K562 (cell line): ENCODE measurements around the gene VRK3. TPM values are rescaled to one million over a fixed set of nuclear protein-coding genes. Genes with fewer than 3 reads are reported as not detected.
A peak's percentile ranks its signal among the peaks of the same experiment; 100 is the strongest.

ENCODE experiments used
- ATAC-seq: fragments of 200-7000 bp; cut with Tn5 transposase; 3 replicates; pipeline ENCODE4 v1.9.1; 2020; ENCODE audit warnings: moderate library complexity
- BruUV-seq: library from RNA; stranded (reverse); fragments of 400-500 nt; replicated peaks from 2 replicates; lab custom pipeline; 2021; lab: Mats Ljungman, UMichigan
- CTCF ChIA-PET: fragments of 300-600 bp; formaldehyde crosslinking; extraction: SDS; loops from one replicate; lab custom pipeline; 2021; ENCODE audit warnings: low intra/inter-chr PET ratio; lab: Yijun Ruan, JAX
- POLR2A ChIA-PET: fragments of 300-600, 350-650 bp; sonication (Branson Sonifier 250); formaldehyde crosslinking; extraction: SDS; loops from one replicate; lab custom pipeline; 2021; ENCODE audit warnings: antibody characterized with exemption, inconsistent platforms; lab: Yijun Ruan, JAX
- DNase-seq, 4 experiments: peaks; one replicate each; pipeline versions ENCODE4 v3.0.0 to v3.0.0-alpha.2; 2011 to 2018; ENCODE audit warnings: low spot score in 3 of 4, mixed read lengths in 3 of 4; ENCODE audit errors: extremely low read depth in 1 of 4
- FAIRE-seq: peaks from 2 replicates; lab custom pipeline; 2011; peaks lifted over from hg19 to GRCh38; lab: Jason Lieb, UNC
- H2AFZ ChIP-seq: 2 replicates; pipeline ENCODE4 v1.6.0; 2011; ENCODE audit warnings: low read depth, low read length, control low read depth, inconsistent platforms
- H3K27ac ChIP-seq: fragments of 200-600 bp; 3 replicates; pipeline ENCODE4 v1.8.0; 2011; ENCODE audit warnings: low read depth, mild to moderate bottlenecking, control low read depth, inconsistent platforms, low read length, moderate library complexity, mixed read lengths; ENCODE audit errors: extremely low read depth
- H3K27me3 ChIP-seq, 2 experiments: fragments of 300-600 bp in 1 of 2; 2 replicates in 1 of 2; 3 replicates in 1 of 2; pipeline versions ENCODE4 v1.6.0 to v1.8.0; 2011; ENCODE audit warnings: inconsistent platforms in 2 of 2, low read length in 2 of 2, mild to moderate bottlenecking in 1 of 2, mixed read lengths in 1 of 2, moderate library complexity in 1 of 2; ENCODE audit not compliant: control insufficient read depth in 2 of 2, insufficient read depth in 2 of 2
- H3K36me3 ChIP-seq: fragments of 300-600 bp; 3 replicates; pipeline ENCODE4 v1.8.0; 2011; ENCODE audit warnings: mild to moderate bottlenecking, low read length, inconsistent platforms; ENCODE audit not compliant: control insufficient read depth, insufficient read depth
- H3K4me1 ChIP-seq, 2 experiments: fragments of 200-600 bp in 1 of 2; replicated peaks in 1 of 2; 2 replicates in 1 of 2; 3 replicates in 1 of 2; pipeline versions ENCODE4 v1.5.1 to v1.8.0; 2011; ENCODE audit warnings: inconsistent platforms in 2 of 2, low read length in 2 of 2, mild to moderate bottlenecking in 1 of 2, mixed read lengths in 1 of 2, moderate library complexity in 1 of 2; ENCODE audit not compliant: control insufficient read depth in 2 of 2, insufficient read depth in 2 of 2
- H3K4me2 ChIP-seq: 2 replicates; pipeline ENCODE4 v1.6.1; 2011; ENCODE audit warnings: low read length, control low read depth, inconsistent platforms, mixed read lengths; ENCODE audit not compliant: insufficient read depth
- H3K4me3 ChIP-seq: fragments of 200-600 bp; sonication (generic), shearing (Covaris generic); 2 replicates; pipeline ENCODE4 v1.5.1; 2016; ENCODE audit warnings: control low read depth, inconsistent platforms
- H3K79me2 ChIP-seq: fragments of 200-600 bp; 3 replicates; pipeline ENCODE4 v1.8.0; 2011; ENCODE audit warnings: low read length, inconsistent platforms; ENCODE audit not compliant: control insufficient read depth, insufficient read depth
- H3K9ac ChIP-seq, 2 experiments: 2 replicates each; pipeline versions ENCODE4 v1.6.0 to v1.6.1; 2011; ENCODE audit warnings: low read depth in 2 of 2, low read length in 2 of 2, control low read depth in 1 of 2, inconsistent platforms in 1 of 2, mild to moderate bottlenecking in 1 of 2, mixed read lengths in 1 of 2; ENCODE audit not compliant: insufficient read depth in 1 of 2
- H3K9me1 ChIP-seq: one replicate; pipeline ENCODE4 v1.6.0; 2011; ENCODE audit warnings: inconsistent platforms, mild to moderate bottlenecking, low read length, moderate library complexity; ENCODE audit not compliant: control insufficient read depth, insufficient read depth
- H3K9me3 ChIP-seq: replicated peaks from 2 replicates; pipeline ENCODE4 v1.5.1; 2011; ENCODE audit warnings: low read depth, low read length, inconsistent platforms; ENCODE audit not compliant: control insufficient read depth, insufficient read depth
- H4K20me1 ChIP-seq: replicated peaks from 2 replicates; pipeline ENCODE4 v1.6.1; 2011; ENCODE audit warnings: low read length, inconsistent platforms, mixed read lengths; ENCODE audit not compliant: control insufficient read depth, insufficient read depth
- ADNP ChIP-seq: fragments of 200-800 bp; sonication (Bioruptor generic); IDR thresholded peaks from 2 replicates; pipeline ENCODE4 v1.6.1; 2016; ENCODE audit warnings: missing genetic modification characterization, missing compliant biosample characterization
- BCOR ChIP-seq: fragments of 450-650 bp; IDR thresholded peaks from 2 replicates; pipeline ENCODE4 v1.6.1; 2016
- CC2D1A ChIP-seq: fragments of 450-650 bp; IDR thresholded peaks from 2 replicates; pipeline ENCODE4 v1.6.1; 2017; ENCODE audit warnings: mild to moderate bottlenecking
- KDM4B ChIP-seq, 2 experiments: fragments of 450-650 bp in 1 of 2; sonication (generic) in 1 of 2; IDR thresholded peaks; 2 replicates each; pipeline ENCODE4 v1.6.1; 2016 to 2017; ENCODE audit warnings: borderline replicate concordance in 2 of 2, antibody characterized with exemption in 1 of 2, low read depth in 1 of 2, mild to moderate bottlenecking in 1 of 2
- POLR2G ChIP-seq: fragments of 200-400 bp; formaldehyde crosslinking; IDR thresholded peaks from 2 replicates; pipeline ENCODE4 v1.6.1; 2017; ENCODE audit warnings: low read depth, mild to moderate bottlenecking, antibody characterized with exemption, low read length, moderate library complexity
- SIRT6 ChIP-seq: IDR thresholded peaks from one replicate; pipeline ENCODE4 v1.6.1; 2012; ENCODE audit warnings: low read depth, mild to moderate bottlenecking, control low read depth, inconsistent platforms, low read length, moderate library complexity
- ZNF384 ChIP-seq: IDR thresholded peaks from 2 replicates; pipeline ENCODE4 v1.6.1; 2012; ENCODE audit warnings: low read depth, low read length, improper control_type of control experiment
- WGBS: fragments of 100-300 bp; shearing (Covaris generic); methylation state at CpG from one replicate; pipeline ENCODE4 v1.1.6; 2016; ENCODE audit warnings: low coverage, mixed read lengths; ENCODE audit not compliant: insufficient coverage; ENCODE audit errors: missing lambda C conversion rate; 5-methylcytosine and 5-hydroxymethylcytosine counted together
- in situ Hi-C: fragments of 300-500 bp; cut with MboI; formaldehyde crosslinking; loops from 4 replicates; pipeline ENCODE4 v1.15.0; 2018; ENCODE audit warnings: inconsistent platforms, mixed read lengths
- intact Hi-C: fragments of 100-400 bp; cut with micrococcal nuclease; formaldehyde crosslinking; loops from 2 replicates; pipeline ENCODE4 v1.14.2; 2022
- polyA plus RNA-seq, 8 experiments: library from polyadenylated mRNA; depleted of rRNA in 4 of 8; stranded (reverse) in 5 of 8; unstranded in 3 of 8; fragments of >200 nt; fragmentation: Nextera tagmentation in 2 of 8; fragmentation: Illumina TruSeq in 1 of 8; extraction: Ambion mirVana in 2 of 8; extraction: Trizol in 1 of 8; gene quantifications; 2 replicates each; pipeline versions ENCODE4 v1.2.1 to v1.2.3, GENCODE V29; 2011 to 2014; ENCODE audit warnings: inconsistent platforms in 1 of 8, missing spikeins in 1 of 8
- total RNA-seq, 7 experiments: library from RNA; depleted of rRNA in 6 of 7; stranded (reverse); fragments of >200 nt in 6 of 7; fragmentation: Illumina TruSeq in 2 of 7; extraction: Trizol in 2 of 7; gene quantifications; 2 replicates each; pipeline versions ENCODE4 v1.2.1 to v1.2.3, GENCODE V29; 2011 to 2021; ENCODE audit warnings: low replicate concordance in 1 of 7

VRK3 gene
- total and polyA plus RNA-seq, 9 of the 15 experiments (the other 6 are each of a cell fraction or from before 2014, with no cell fraction given): 25.6 to 94.3 (median 42.9) TPM

GRCh38 chr19:49957262-49957915 lies 67.8 kb downstream of the VRK3 start:
- Histone ChIP-seq H3K9me3 (no peaks in the 10 kb centered on the region), H3K9ac (no peak overlapping the region), H3K4me3 (no peak overlapping the region), H3K27ac (no peak overlapping the region), H2AFZ (no peak overlapping the region), H3K36me3 (no peaks in the 10 kb centered on the region), H3K4me2 (no peak overlapping the region)
- WGBS: 42% methylated on average over 10 of the region's 10 CpGs
- POLR2A ChIA-PET: no interaction called here
- FAIRE-seq (no peak), ATAC-seq (no peak), DNase-seq (no peak)
- TF ChIP-seq ADNP (tag): peak; percentile 67
- peak; percentile 27; the same call in 1 of the 2 replicates for TF ChIP-seq ZNF384
- no peak for TF ChIP-seq CC2D1A
- TF ChIP-seq POLR2G: no peak
- TF ChIP-seq SIRT6: no peak
- 0 out of 2 replicates have a peak, but pooled peaks have one; percentile 3 for TF ChIP-seq BCOR
- no peak for TF ChIP-seq KDM4B (IDR thresholded peaks at IDR 0.05; ENCODE audit: borderline replicate concordance in 2 of 2, low read depth in 1 of 2)
- TF ChIP-seq, all 486 proteins: peak for 3
- intact Hi-C loops (no loop called here), in situ Hi-C loops (no loop called here)
- H3K9me1 ChIP-seq: no peaks in the 10 kb centered on the region
- CTCF ChIA-PET: no interaction called here
- BruUV-seq: no TSS peak
- H3K4me1 ChIP-seq: peaks cover 18 to 22% of the 10 kb centered on the region in 2 experiments; a peak in 4 of 5 replicates
- H3K79me2 ChIP-seq: no peaks in the 10 kb centered on the region
- H4K20me1 ChIP-seq: no peaks in the 10 kb centered on the region
- peaks cover 0 to 3% of the 10 kb centered on the region in 2 experiments; a peak in 1 of 5 replicates for H3K27me3 ChIP-seq
